Coronary artery (tissue), 2 donors: ENCODE measurements around the gene METTL8.
A peak's percentile ranks its signal among the peaks of the same experiment; 100 is the strongest.
"Not testable (repeated sequence)": the region's sequence is repeated elsewhere in the genome, so short reads cannot be mapped to it uniquely, and the experiment has no call there.

Source experiments
- DNase-seq: peaks from one replicate; pipeline ENCODE4 v3.0.0-alpha.2; 2017; ENCODE audit warnings: low spot score
- H3K27ac ChIP-seq, 2 donors: fragments of 200-600 bp; sonication (generic); one replicate each; pipeline ENCODE4 v1.5.1; 2016 to 2019
- H3K4me3 ChIP-seq: fragments of 200-600 bp; sonication (generic); 2 replicates; pipeline ENCODE4 v1.5.1; 2016; ENCODE audit warnings: mild to moderate bottlenecking, moderate library complexity
- TF ChIP-seq, protein P1 (sequence below): fragments of 200-600 bp; sonication (generic); IDR thresholded peaks from one replicate; pipeline ENCODE4 v1.5.1; 2019; ENCODE audit warnings: antibody characterized with exemption

Gene METTL8

GRCh38 chr2:171362396-171362795 lies 71.4 kb downstream of the METTL8 start:
- no peak overlapping the region for H3K27ac ChIP-seq
- no peak for DNase-seq
- TF ChIP-seq, protein P1, sequence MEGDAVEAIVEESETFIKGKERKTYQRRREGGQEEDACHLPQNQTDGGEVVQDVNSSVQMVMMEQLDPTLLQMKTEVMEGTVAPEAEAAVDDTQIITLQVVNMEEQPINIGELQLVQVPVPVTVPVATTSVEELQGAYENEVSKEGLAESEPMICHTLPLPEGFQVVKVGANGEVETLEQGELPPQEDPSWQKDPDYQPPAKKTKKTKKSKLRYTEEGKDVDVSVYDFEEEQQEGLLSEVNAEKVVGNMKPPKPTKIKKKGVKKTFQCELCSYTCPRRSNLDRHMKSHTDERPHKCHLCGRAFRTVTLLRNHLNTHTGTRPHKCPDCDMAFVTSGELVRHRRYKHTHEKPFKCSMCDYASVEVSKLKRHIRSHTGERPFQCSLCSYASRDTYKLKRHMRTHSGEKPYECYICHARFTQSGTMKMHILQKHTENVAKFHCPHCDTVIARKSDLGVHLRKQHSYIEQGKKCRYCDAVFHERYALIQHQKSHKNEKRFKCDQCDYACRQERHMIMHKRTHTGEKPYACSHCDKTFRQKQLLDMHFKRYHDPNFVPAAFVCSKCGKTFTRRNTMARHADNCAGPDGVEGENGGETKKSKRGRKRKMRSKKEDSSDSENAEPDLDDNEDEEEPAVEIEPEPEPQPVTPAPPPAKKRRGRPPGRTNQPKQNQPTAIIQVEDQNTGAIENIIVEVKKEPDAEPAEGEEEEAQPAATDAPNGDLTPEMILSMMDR = no peak
- H3K4me3 ChIP-seq = no peak overlapping the region

GRCh38 chr2:171360905-171361304 lies 72.9 kb downstream of the METTL8 start:
- TF ChIP-seq, protein P1 = no peak
- no peak overlapping the region for H3K4me3 ChIP-seq
- H3K27ac ChIP-seq = no peak overlapping the region
- no peak for DNase-seq

GRCh38 chr2:171353746-171354145 lies 80.0 kb downstream of the METTL8 start:
- H3K4me3 ChIP-seq, H3K27ac ChIP-seq, DNase-seq: not testable (repeated sequence)

DNA sequence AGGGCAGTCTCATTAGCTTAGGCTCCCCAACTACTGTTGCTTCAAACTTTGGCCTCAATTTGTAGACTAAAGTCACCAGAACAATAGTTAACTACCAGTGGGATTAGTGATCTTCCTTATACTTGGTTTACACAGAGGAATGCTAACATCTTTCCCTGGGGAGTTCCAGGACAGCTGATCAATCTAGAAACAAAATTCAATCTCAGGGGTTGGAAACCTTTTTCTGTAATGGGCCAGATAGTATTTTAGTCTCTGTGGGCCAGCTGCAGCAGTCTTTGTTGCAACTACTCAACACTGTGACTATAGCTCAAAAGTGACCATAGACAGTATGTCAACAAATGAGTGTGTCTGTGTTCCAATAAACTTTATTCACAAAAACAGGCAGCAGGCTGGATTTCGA lies 85.7 kb downstream of the METTL8 start:
- H3K4me3 ChIP-seq = no peak overlapping the region
- no peak for DNase-seq
- peak overlapping the region in 1 of 2 donors; percentile 2 for H3K27ac ChIP-seq
- TF ChIP-seq, protein P1 = no peak

DNA sequence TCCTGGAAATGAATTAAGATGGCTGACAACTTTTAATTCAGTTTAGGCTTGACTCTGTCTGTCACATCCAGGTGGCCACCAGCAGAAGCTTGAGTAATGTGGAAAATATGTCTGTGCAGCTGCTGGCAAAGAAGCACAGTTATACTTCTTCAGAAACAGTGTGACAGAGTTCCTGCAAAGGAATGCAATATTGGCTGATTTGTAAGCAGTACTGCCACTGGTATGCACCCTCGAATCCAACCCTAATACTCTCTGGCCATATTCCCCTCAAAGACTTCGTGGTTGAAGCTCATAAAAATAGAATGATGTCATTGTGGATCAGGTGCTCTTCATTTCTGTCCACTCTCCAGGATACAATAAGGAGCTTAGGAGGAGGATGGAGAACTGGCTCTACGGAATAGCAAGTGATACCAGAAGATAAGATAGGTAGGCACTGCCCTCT lies 86.2 kb downstream of the METTL8 start:
- no peak for DNase-seq
- peak overlapping the region in 1 of 2 donors; percentile 2 for H3K27ac ChIP-seq
- H3K4me3 ChIP-seq = no peak overlapping the region
- TF ChIP-seq, protein P1 = no peak

- no peak for DNase-seq
- TF ChIP-seq, protein P1 = no peak
- no peak overlapping the region for H3K4me3 ChIP-seq
- H3K27ac ChIP-seq = peak overlapping the region in 1 of 2 donors; percentile 2
Measured at GRCh38 chr2:171346723-171347557, 86.8 kb downstream of the METTL8 start.

GRCh38 chr2:171345971-171346722 lies 87.6 kb downstream of the METTL8 start:
- TF ChIP-seq, protein P1 = no peak
- DNase-seq = no peak
- H3K27ac ChIP-seq = no peak overlapping the region

More at GRCh38 chr2:171345971-171346722, 87.6 kb downstream of the METTL8 start:
- no peak overlapping the region for H3K4me3 ChIP-seq
